ENCODE measurements around the gene GRAMD2A.

GRAMD2A gene

GRCh38 chr15:72113347-72114031 lies 84.1 kb downstream of the GRAMD2A start:
- Histone ChIP-seq H3K4me3 (no peak overlapping the region), H3K36me3 (no peaks in the 10 kb centered on the region), H3K27ac (no peak overlapping the region), H3K9me3 (no peaks in the 10 kb centered on the region), H3K27me3 (no peaks in the 10 kb centered on the region), H3K4me1 (peaks cover 0 to 35% (median 7%) of the 10 kb centered on the region in 4 donors)
- no peak for DNase-seq
- no peak for TF ChIP-seq CTCF (IDR thresholded peaks at IDR 0.05)
- intact Hi-C loops (cut with DNase I; ENCODE audit: low total_unique reads), result loop anchor here (5.0 to 10.0 kb wide), 2 partner anchors 121 to 1456 kb away; partner anchors contain the start of gene PKM

- TF ChIP-seq CTCF (IDR thresholded peaks at IDR 0.05), result no peak
- no peaks in the 10 kb centered on the region for H3K27me3 ChIP-seq
- no peaks in the 10 kb centered on the region for H3K36me3 ChIP-seq
- intact Hi-C loops (cut with DNase I; ENCODE audit: low total_unique reads), result loop anchor here (5.0 to 10.0 kb wide), 2 partner anchors 122 to 1456 kb away; partner anchors contain the start of gene PKM
- no peak for DNase-seq
- no peak overlapping the region for H3K27ac ChIP-seq
- H3K4me3 ChIP-seq, result no peak overlapping the region
- H3K4me1 ChIP-seq, result peaks cover 0 to 35% (median 7%) of the 10 kb centered on the region in 4 donors
- H3K9me3 ChIP-seq, result no peaks in the 10 kb centered on the region
Measured at GRCh38 chr15:72112805-72113204, 84.8 kb downstream of the GRAMD2A start.

GRCh38 chr15:72112116-72112515 lies 85.5 kb downstream of the GRAMD2A start:
- no peaks in the 10 kb centered on the region for H3K9me3 ChIP-seq
- H3K27ac ChIP-seq, result no peak overlapping the region
- H3K27me3 ChIP-seq, result no peaks in the 10 kb centered on the region
- intact Hi-C loops (cut with DNase I; ENCODE audit: low total_unique reads), result loop anchor here (5.0 to 10.0 kb wide), 2 partner anchors 123 to 1455 kb away; partner anchors contain the start of gene PKM
- no peak for TF ChIP-seq CTCF (IDR thresholded peaks at IDR 0.05)
- DNase-seq, result no peak
- no peak overlapping the region for H3K4me3 ChIP-seq
- H3K4me1 ChIP-seq, result peaks cover 0 to 42% (median 9%) of the 10 kb centered on the region in 4 donors
- H3K36me3 ChIP-seq, result no peaks in the 10 kb centered on the region

- H3K4me3 ChIP-seq, result no peak overlapping the region
- no peaks in the 10 kb centered on the region for H3K27me3 ChIP-seq
- TF ChIP-seq CTCF (IDR thresholded peaks at IDR 0.05), result no peak
- no peaks in the 10 kb centered on the region for H3K36me3 ChIP-seq
- no peaks in the 10 kb centered on the region for H3K9me3 ChIP-seq
- intact Hi-C loops (cut with DNase I; ENCODE audit: low total_unique reads), result loop anchor here (5.0 to 10.0 kb wide), 2 partner anchors 124 to 1453 kb away; partner anchors contain the start of gene PKM
- H3K4me1 ChIP-seq, result peaks cover 0 to 43% (median 9%) of the 10 kb centered on the region in 4 donors
- H3K27ac ChIP-seq, result no peak overlapping the region
- DNase-seq, result no peak
Measured at GRCh38 chr15:72110355-72110754, 87.2 kb downstream of the GRAMD2A start.

Measured in tibial artery (tissue), 4 donors.